Hematopoietic multipotent progenitor cell treated with erythropoietin and hydrocortisone succinate and interleukin-3 and kit ligand, for 15 days (in vitro differentiated cells): Measurements from ENCODE around the gene CHIA.

Experiments used
- DNase-seq: peaks from one replicate; pipeline ENCODE4 v3.0.0-alpha.2; 2015; ENCODE audit warnings: low spot score

Gene CHIA

DNA sequence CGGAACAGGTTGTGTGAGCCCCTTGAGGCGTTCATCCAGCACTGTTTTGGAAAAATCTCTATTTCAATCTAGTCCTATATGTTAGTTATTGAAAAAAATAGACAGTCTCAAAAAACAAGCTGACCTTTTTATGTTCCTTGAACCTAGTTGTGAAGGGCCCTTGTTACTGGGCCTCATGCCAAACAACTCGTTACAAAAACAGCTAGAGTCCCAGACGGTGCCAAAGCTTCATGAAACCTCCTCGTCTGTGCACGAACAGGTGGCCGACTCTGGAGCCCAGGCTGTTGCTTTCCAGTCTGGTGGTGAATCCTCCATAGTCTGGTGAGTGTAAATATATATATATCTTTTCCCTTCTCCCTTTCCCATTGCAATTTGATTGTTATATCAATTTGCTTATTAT is at the start of gene CHIA:
TSS of gene CHIA (plus strand) at position 222 of the 400 bp plus-strand sequence. CDS start 19,617 bp downstream, outside the sequence.
- DNase-seq, result no peak

DNA sequence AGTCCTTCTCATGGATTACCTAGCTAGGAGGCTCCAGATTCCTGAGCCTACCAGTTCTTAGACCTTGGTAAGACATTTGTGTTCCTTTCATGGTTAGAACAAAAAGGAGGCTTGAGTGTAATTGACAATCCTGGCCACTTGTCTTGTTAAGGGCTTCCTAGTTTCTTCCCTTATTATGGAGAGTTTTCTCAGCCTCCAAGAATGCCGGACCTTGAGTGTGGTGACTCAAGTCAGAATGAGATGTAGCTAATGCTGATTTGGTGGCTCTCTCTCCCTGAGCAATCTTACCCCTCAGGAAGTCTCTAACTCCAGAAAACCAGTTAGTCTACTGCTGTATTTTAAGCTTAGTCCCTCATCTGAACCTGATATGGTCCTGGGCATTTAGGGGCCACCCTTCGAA is 48.9 kb upstream of the CHIA start:
- DNase-seq, result no peak

DNA sequence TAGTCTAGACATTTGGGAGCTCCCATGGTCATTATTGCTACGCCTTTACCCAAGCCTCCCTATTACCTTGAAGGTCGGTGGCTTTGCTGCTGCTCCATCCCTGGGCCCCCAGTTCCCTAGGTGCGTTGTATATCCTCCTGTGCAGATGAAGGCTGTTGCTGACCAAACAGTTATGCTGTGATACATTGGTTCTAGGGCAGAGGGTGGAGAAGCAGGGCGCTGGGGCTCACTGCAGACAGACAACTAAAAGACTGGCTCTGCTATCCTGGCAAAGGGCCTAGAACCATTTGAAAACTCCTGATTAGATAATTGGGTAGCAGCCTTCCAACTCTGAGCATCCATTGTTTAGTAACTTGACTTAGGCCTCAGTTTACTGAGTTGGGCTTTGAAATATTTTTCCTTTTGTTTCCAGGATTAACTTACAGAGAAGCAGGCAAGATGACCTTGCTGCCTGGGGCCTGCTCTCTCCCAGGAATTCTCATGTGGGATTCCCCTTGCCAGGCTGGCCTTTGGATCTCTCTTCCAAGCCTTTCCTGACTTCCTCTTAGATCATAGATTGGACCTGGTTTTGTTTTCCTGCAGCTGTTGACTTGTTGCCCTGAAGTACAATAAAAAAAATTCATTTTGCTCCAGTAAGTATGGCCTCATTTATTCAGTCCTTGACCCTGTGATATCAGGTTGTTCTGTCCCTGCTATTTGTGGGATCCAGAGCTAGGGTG is 47.7 kb upstream of the CHIA start:
- no peak for DNase-seq

DNA sequence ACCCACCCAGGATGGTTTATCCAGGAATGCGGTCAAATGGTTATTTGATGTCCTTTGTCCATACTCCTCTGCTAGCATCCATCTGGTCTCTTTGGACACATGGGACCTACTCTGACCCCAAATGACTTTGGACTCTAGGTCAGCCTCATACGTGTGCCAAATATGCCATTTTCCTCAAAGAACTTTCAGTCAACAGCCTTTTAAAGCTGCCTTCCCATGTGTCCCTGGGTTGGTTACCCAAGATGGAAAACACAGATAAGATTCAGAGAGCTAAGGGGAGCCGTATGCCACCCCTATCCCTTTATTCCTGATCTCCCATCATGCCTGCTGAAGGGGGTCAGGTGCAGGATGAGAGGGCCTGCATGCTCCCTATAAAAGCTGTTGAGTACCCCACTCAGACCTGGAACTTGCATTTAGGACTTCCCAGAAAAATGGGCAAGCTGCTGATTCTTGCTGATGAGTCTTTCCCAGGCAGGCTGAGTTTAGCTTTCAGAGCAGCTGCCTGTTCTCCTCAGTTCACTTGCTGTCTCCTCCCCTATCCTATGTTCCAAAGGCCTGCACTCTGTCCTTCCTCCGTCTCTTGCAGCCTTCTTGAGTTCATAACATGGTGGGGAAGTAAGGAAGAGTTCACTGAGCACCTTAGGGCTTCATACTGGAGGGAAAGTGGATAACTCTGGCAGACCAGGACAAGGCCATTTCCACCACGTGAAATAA is 43.4 kb upstream of the CHIA start:
- DNase-seq, result no peak

DNA sequence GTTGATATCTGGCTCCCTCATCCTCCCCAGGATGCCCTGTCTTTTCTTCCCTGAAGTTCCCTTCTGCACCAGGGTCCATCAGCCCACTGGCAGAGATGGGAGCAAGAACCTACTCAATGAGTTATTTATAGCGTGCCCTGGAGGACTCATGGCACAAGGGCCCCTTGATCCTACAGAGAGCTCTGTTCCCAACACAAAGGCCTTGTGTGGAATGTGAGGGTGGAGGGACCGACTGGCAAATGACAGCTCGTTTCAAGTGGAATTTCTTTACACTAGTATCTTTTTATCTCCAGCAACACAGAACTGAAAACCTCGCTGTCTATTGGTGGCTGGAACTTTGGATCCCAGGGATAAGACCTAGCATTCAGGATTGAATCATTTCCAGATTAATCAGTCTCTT is 40.7 kb upstream of the CHIA start:
- no peak for DNase-seq

DNA sequence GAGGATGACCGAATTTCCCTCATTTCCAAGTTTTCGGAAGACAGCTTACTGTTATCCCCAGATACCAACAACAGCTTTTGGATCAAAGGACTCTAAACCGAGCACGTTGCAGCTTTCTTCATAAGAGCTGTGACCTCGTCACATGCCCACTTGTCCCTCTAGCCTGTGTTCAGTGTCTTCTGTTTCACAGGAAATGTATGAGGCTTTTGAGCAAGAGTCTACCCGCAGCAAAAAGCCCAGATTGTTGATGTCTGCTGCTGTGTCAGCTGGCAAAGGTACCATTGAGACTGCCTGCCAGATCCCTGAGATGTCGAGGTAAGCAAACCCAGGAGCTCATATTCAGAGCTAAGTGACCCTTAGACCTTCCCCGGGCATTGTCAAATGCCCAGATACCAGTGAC is 39.1 kb upstream of the CHIA start:
- DNase-seq, result no peak

DNA sequence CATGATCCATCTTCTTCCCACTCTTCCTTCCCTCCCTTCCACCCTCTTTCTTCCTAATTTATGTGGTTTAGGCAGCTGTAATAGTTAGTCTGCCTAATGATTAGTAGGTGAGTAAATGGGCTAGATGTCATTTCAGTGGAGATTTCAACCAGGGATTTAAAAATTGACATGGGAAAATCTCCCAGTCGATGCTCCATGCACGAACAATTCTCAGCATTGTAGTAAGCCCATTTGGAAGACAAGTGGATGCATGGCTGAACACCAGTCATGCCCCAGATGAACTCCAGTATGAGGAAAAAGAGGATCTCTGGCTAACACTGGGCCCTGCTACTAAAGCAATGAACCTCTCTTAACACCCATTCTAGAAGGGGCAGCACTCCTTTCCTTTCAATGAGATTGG is 37.9 kb upstream of the CHIA start:
- no peak for DNase-seq

DNA sequence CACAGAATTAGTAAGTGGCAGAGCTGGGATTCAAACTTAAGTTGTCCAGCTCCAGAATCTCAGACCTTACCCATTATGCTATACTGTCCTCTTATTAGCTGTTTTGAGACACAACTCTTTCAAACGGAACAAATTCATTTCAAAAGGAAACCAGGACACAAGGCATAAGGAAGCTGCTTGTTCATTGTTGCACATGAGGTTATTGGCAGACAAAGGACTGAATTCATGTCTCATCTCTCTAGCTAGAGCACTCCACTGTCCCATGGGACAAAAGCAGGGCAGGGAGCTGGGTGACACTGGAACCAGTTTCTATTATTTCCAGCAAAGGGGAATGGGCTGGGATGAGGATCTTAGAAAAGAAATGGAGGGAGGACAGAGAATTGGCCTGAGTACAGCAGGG is 36.8 kb upstream of the CHIA start:
- no peak for DNase-seq

DNA sequence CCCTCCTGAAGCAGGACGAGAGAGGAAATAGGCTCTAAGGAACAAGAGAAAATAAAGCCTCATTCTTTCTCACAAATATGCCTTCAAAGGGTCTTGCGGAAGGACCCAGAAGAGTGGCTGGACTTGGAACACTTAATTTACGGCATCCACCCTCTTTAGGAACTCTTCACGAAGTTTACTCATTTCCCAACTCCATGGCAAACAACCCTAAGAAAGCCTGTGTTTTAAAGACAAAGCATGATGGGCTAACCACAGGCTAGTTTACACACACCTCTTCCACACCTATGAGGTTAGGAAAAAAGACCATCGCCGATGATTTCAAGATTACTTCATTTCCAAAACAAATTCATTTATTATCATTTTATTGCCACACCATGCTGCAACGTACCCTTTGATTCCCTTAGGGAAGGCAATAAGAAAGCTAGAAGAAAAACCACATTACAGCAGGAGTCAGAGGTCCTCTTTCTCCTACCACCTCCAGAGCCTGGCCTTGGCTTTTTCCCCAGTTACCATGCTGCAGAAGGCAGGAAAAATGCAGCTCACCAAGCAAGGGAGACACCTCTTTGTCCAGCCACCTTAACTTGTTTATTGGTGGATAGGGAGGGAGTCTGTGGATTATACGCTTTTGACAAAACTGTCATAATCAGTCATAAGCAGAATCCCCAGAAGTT is 33.5 kb upstream of the CHIA start:
- DNase-seq, result no peak

DNA sequence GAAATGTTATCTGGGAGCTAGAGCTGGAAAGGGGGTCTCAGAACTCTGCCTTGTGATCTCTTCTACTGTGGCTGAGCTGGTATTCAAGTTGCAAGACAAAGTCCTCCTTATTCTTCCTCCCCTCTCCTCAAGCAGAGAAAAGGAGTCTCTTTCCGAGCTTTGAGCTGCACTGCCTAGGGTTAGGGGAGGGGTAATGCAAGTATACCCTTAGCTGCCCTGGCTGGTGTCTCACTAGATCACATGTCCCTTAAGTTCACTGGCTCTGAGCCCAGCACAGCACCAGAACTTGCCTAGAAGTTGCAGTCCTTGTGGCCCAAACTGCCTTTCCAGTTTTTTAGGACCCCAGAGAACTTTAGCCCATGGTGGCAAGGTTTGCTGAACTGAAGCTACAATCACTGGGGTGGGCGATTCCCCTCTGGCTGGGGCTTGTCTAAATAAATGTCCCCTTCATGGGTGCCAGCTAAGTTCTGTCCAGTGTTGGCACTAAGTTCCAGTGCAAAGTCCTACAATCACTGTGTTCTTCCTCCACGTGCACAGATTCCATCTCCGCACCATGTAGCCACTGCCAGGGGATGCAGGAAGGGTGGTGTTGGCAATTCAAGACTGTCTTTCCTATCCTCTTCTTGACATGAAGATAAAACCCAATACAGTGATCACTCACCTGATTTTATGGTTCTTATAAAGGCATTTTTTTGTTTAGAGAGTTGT is 22.7 kb upstream of the CHIA start:
- DNase-seq, result no peak

DNA sequence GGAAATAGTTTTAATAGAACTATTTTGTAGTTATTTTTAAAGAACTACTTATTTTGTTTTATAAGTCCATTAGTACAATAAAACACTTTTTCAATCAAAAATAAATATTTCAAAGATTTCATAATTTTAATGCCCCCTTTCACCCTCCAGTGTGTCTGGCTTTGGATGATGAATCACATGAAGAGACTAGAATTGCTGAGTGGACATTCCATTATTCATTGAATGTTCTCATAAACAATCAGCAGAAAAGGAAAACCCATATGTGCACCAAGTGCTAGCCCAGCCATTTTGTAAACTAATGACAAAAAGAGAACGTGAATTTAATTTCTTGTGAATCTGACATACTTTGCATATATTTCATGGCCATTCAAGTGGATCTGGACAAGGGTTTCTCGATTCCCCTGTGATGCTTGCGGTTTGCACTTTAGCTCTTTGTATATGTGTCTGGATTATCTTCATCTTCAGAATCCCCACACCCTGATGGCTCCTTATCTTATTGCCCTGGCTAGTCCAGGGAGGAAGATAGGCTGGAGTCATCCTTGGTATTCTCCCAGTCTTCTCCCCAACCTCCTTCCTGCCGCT is 20.7 kb upstream of the CHIA start:
- DNase-seq, result no peak

DNA sequence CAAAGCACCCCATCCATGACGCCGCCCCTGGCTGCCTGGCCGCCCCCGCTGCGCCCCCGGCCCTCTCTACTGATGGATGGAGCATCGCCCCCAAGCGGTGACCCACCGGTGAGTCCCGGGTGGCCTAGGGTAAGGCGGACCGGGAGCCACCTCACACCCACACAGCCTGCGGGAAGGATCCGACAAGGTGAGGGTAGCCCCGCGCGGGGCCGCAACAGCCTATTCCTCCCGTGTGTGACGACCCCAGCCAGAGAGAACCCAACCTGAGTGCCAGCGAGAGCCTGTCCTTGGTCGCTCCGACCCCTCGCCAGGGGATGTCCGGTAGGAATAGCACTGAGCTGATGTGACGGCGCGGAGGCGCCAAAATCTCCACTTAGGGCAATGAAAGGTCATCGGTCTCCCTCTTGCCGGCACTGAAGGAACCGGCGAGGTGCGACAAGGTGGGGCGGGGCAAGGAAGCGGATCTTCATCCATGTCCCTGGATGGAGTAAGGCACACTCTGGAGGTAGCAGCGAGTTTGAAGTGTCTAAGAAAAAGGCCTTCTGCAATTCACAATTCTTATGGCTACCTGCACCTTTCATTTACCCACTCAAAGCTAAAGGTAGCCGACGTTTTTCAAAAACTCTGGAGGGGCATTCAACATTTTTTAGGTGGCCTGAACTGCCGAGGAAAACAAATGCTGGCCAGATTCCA is 19.7 kb upstream of the CHIA start:
- no peak for DNase-seq

DNA sequence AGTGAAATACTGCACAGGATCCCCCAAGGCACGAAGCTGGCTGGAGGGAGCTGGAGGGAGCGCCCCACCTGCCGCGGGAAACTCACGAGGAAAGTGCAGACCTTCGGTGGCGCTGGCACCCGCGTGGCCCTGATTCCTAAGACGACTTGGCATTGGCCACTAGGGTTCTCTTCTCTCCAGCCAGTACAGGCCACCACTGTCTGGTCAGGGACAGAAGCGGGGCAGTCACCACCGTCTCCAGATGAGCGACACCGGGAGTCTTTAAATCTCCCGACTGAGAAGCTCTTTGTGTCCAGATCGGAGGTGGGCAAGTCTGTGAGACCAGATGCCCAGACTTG is 19.2 kb upstream of the CHIA start:
- DNase-seq, result no peak

DNA sequence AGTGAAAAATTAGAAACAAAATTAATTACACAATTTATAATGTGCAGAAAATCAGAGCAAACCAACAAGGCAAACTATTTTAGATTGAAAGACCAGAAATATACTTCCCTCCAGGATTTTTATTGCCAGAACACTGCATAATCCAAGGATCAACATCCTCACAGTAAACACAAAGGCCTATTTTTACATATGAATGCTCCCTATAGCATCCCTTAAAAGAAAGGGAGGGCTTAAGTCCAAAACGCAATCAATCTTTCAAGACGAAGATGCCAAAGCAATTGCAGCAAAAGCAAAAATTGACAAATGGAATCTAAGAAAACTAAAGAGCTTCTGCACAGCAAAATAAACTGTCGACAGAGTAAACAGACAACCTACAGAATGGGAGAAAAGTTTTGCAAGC is 18.6 kb upstream of the CHIA start:
- DNase-seq, result no peak

DNA sequence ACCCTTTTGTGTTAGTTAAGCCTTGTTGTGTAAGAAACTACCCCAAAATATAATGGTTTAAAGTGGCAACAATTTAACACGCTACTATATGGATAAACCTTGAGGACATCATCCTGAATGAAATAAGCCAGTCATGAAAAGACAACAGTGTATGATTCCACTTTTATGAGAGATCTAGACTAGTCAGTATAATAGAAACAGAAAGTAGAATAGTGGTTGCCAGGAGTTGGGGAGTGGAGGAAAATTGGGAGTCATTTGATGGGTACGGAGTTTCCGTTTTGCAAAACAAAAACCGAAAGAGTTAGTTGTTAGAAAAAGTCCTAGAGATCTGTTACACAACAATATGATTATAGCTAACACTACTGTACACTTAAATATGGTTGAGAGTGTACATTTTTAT is 16.0 kb upstream of the CHIA start:
- DNase-seq, result no peak

DNA sequence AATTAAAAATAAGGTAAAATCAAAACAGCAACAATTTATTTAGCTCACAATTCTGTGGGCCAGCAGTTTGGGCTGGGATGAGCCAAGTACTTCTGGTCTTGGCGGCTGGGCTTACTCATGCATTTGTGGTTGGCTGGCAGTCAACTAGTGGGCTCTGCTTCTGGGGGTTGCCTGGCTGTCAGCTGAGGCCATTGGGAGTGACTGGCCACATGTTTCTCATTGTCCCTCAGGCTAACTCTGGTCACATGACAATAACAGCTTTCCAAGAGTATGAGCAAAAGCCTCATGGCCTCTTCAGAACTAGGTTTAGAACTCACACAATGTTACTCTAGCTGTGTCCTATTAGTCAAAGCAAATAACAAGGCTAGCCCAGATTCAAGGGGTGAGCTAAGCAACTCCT is 15.6 kb upstream of the CHIA start:
- DNase-seq, result no peak

DNA sequence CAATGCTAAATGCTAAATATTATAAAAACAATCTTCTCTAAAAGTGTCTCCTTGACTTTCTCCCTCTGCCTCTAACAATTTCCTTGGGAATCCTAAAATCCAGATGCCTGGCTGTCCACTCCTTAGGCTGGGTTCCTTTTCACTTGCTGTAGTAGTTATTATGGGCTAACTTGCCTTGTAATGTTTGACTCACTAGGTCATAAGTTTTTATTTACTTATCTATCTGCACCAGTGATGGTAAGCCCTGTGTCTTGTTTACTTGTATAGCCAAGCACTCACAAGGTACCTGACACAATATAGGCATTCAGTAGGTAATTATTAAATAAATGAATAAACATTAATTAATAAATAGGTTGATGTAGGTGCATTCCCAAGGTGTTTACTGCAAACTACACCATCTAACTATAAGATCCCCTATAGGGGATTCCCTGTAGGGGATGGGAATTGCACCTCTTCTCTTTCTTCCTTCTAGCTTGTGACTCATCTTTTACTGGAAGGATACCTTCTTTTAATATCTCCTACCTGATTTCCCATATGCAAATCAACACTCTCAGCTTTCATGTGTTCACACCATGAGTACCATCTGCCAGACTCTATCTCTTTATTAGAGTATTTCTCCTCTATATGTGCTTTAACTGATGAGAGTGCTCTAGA is 14.7 kb upstream of the CHIA start:
- no peak for DNase-seq

DNA sequence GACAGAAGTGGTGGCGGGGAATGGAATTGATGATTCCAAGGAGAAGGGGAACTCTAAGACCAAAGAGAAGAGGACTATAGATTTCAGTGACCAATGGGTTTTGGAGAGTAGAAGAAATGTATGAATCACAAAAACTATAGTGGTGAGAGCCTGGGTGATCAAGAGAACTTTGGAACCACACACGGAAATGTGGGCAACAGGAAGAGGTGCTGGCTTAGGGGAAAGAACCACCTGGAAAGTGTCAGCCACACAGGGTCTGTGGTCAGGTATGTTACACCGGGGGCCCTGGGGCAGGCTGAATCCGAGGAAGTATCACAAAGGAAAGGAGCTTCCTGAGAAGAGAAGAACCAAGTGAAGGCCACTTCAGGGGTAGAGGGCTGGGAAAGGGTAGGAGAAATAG is 11.5 kb upstream of the CHIA start:
- no peak for DNase-seq

DNA sequence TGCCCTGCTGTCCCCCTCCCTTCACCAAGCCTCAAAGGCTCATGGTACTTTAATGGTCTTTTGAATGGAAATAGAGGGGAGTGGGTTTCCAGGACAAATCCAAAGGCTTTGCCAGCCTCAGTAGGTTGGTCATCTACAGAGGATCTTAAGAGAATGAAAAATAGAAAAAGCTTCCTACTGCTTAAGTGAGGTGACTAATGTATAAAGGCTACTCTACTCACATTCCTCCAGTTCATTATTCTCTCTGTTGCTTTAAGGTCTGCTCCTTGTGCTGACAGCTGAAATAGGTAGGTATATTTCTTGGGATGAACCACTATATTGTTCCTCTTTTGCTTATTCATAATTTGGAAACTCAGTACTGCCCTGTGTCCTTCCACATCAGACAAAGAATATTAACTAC is 10.4 kb upstream of the CHIA start:
- no peak for DNase-seq

DNA sequence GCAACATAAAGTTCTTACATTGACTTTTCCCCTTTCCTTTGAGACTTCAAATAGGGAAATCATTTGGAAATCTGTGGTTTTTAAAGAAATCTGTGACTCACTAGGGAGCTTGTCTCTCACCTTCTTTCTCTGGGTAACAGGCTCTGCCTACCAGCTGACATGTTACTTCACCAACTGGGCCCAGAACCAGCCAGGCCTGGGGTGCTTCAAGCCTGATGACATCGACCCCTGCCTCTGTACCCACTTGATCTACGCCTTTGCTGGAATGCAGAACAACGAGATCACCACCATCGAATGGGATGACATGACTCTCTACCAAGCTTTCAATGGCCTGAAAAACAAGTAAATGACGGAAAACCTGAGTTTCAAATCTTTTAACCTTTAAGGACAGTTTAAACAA is 9.2 kb upstream of the CHIA start:
- no peak for DNase-seq

DNA sequence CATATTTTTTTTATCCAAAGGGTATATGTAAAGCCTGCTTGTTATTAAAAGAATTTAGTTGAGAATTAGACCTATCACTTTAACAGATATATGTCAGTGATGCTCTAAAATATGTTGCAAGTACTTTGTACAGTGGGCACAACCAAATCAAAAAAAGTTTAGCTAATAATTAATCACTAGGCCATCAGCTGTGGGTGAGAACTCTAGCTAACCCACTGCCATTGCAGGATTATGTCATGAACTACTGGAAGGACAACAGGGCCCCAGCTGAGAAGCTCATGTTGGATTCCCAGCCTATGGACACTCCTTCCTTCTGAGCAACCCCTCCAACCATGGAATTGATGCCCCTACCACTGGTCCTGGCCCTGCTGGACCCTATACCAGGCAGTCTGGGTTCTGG is 6.8 kb upstream of the CHIA start:
- DNase-seq, result no peak
